ENCODE data around the gene IQSEC1.

Gene IQSEC1

GRCh38 chr3:13107661-13108060 lies 34.4 kb upstream of the IQSEC1 start:
- in situ Hi-C loops (cut with HindIII; ENCODE audit: low sequenced_read_pairs), result no loop called here

GRCh38 chr3:13106308-13107001 lies 33.2 kb upstream of the IQSEC1 start:
- in situ Hi-C loops (cut with HindIII; ENCODE audit: low sequenced_read_pairs), result no loop called here

GRCh38 chr3:13105896-13106250 lies 32.6 kb upstream of the IQSEC1 start:
- in situ Hi-C loops (cut with HindIII; ENCODE audit: low sequenced_read_pairs), result no loop called here

GRCh38 chr3:13105181-13105895 lies 32.1 kb upstream of the IQSEC1 start:
- in situ Hi-C loops (cut with HindIII; ENCODE audit: low sequenced_read_pairs), result no loop called here

GRCh38 chr3:13104511-13104910 lies 31.3 kb upstream of the IQSEC1 start:
- in situ Hi-C loops (cut with HindIII; ENCODE audit: low sequenced_read_pairs), result no loop called here

GRCh38 chr3:13103416-13104058 lies 30.3 kb upstream of the IQSEC1 start:
- in situ Hi-C loops (cut with HindIII; ENCODE audit: low sequenced_read_pairs), result no loop called here

- in situ Hi-C loops (cut with HindIII; ENCODE audit: low sequenced_read_pairs), result no loop called here
Observed at GRCh38 chr3:13102386-13103345, 29.4 kb upstream of the IQSEC1 start.

GRCh38 chr3:13099707-13100106 lies 26.5 kb upstream of the IQSEC1 start:
- in situ Hi-C loops (cut with HindIII; ENCODE audit: low sequenced_read_pairs), result loop anchor here (25.0 kb wide), 1 partner anchor 363 kb away; no protein-coding TSS in a partner anchor

GRCh38 chr3:13098192-13098988 lies 25.2 kb upstream of the IQSEC1 start:
- in situ Hi-C loops (cut with HindIII; ENCODE audit: low sequenced_read_pairs), result loop anchor here (25.0 kb wide), 1 partner anchor 364 kb away; no protein-coding TSS in a partner anchor

GRCh38 chr3:13096356-13096755 lies 23.1 kb upstream of the IQSEC1 start:
- in situ Hi-C loops (cut with HindIII; ENCODE audit: low sequenced_read_pairs), result loop anchor here (25.0 kb wide), 1 partner anchor 366 kb away; no protein-coding TSS in a partner anchor

GRCh38 chr3:13095408-13095937 lies 22.2 kb upstream of the IQSEC1 start:
- in situ Hi-C loops (cut with HindIII; ENCODE audit: low sequenced_read_pairs), result loop anchor here (25.0 kb wide), 1 partner anchor 367 kb away; no protein-coding TSS in a partner anchor

GRCh38 chr3:13093687-13094086 lies 20.5 kb upstream of the IQSEC1 start:
- in situ Hi-C loops (cut with HindIII; ENCODE audit: low sequenced_read_pairs), result loop anchor here (25.0 kb wide), 1 partner anchor 369 kb away; no protein-coding TSS in a partner anchor

GRCh38 chr3:13092621-13093617 lies 19.7 kb upstream of the IQSEC1 start:
- in situ Hi-C loops (cut with HindIII; ENCODE audit: low sequenced_read_pairs), result loop anchor here (25.0 kb wide), 1 partner anchor 369 kb away; no protein-coding TSS in a partner anchor

- in situ Hi-C loops (cut with HindIII; ENCODE audit: low sequenced_read_pairs), result loop anchor here (25.0 kb wide), 1 partner anchor 370 kb away; no protein-coding TSS in a partner anchor
Observed at GRCh38 chr3:13091898-13092611, 18.8 kb upstream of the IQSEC1 start.

GRCh38 chr3:13088028-13089006 lies 15.1 kb upstream of the IQSEC1 start:
- in situ Hi-C loops (cut with HindIII; ENCODE audit: low sequenced_read_pairs), result loop anchor here (25.0 kb wide), 1 partner anchor 374 kb away; no protein-coding TSS in a partner anchor

GRCh38 chr3:13087320-13087990 lies 14.2 kb upstream of the IQSEC1 start:
- in situ Hi-C loops (cut with HindIII; ENCODE audit: low sequenced_read_pairs), result loop anchor here (25.0 kb wide), 1 partner anchor 375 kb away; no protein-coding TSS in a partner anchor
